Smooth muscle cell (in vitro differentiated cells): Measurements from ENCODE around the gene CYRIA. TPM values are rescaled to one million over a fixed set of nuclear protein-coding genes. Genes with fewer than 3 reads are reported as not detected.

Experiments used
- DNase-seq: peaks from one replicate; lab custom pipeline; 2025; ENCODE audit not compliant: unreplicated experiment; lab: John Stamatoyannopoulos, UW
- H2AFZ ChIP-seq: fragments of 200-600 bp; sonication (generic); 2 replicates; pipeline ENCODE4 v1.6.0; 2016; ENCODE audit warnings: antibody characterized with exemption, low read depth, mild to moderate bottlenecking
- H3F3A ChIP-seq: fragments of 200-600 bp; sonication (generic); 2 replicates; pipeline ENCODE4 v1.6.0; 2017; ENCODE audit warnings: antibody characterized with exemption, low read depth
- H3K27ac ChIP-seq: fragments of 200-600 bp; sonication (generic); 2 replicates; pipeline ENCODE4 v1.5.1; 2016; ENCODE audit warnings: low read depth, mild to moderate bottlenecking
- H3K27me3 ChIP-seq: fragments of 200-600 bp; sonication (generic); 2 replicates; pipeline ENCODE4 v1.6.1; 2016; ENCODE audit warnings: low read depth, mild to moderate bottlenecking
- H3K36me3 ChIP-seq: fragments of 200-600 bp; sonication (generic); 2 replicates; pipeline ENCODE4 v1.5.1; 2016; ENCODE audit warnings: low read depth
- H3K4me1 ChIP-seq: fragments of 200-600 bp; sonication (generic); 2 replicates; pipeline ENCODE4 v1.5.1; 2016; ENCODE audit warnings: low read depth
- H3K4me2 ChIP-seq: fragments of 200-600 bp; sonication (generic); 2 replicates; pipeline ENCODE4 v1.6.0; 2016; ENCODE audit warnings: mild to moderate bottlenecking
- H3K4me3 ChIP-seq: fragments of 200-600 bp; sonication (generic); 2 replicates; pipeline ENCODE4 v1.5.1; 2016; ENCODE audit warnings: mild to moderate bottlenecking
- H3K79me2 ChIP-seq: fragments of 200-600 bp; sonication (generic); 2 replicates; pipeline ENCODE4 v1.6.0; 2016; ENCODE audit warnings: low read depth, mild to moderate bottlenecking
- H3K9ac ChIP-seq: fragments of 200-600 bp; sonication (generic); 2 replicates; pipeline ENCODE4 v1.6.0; 2016; ENCODE audit warnings: low read depth
- H3K9me3 ChIP-seq: fragments of 200-600 bp; sonication (generic); replicated peaks from 2 replicates; pipeline ENCODE4 v1.5.1; 2016; ENCODE audit warnings: low read depth
- H4K20me1 ChIP-seq: fragments of 200-600 bp; sonication (generic); 2 replicates; pipeline ENCODE4 v1.6.0; 2016; ENCODE audit warnings: low read depth
- CTCF ChIP-seq: fragments of 200-600 bp; sonication (generic); IDR thresholded peaks from 2 replicates; pipeline ENCODE4 v1.5.1; 2017; ENCODE audit warnings: borderline replicate concordance, mild to moderate bottlenecking, antibody characterized with exemption; ENCODE audit not compliant: insufficient read depth, poor library complexity, severe bottlenecking
- WGBS: methylation state at CpG from one replicate; pipeline ENCODE4 v1.1.7; 2016; ENCODE audit warnings: low lambda C conversion rate; 5-methylcytosine and 5-hydroxymethylcytosine counted together
- polyA plus RNA-seq: library from polyadenylated mRNA; unstranded; fragments of >200 nt; fragmentation: Nextera tagmentation; extraction: Ambion mirVana; gene quantifications from 2 replicates; pipeline ENCODE4 v1.2.1, GENCODE V29; 2016
- total RNA-seq: library from RNA; depleted of rRNA; stranded (reverse); fragments of >200 nt; gene quantifications from 2 replicates; pipeline ENCODE4 v1.2.3, GENCODE V29; 2014

Gene CYRIA
- total and polyA plus RNA-seq, 2 experiments from 2014 or later: 1.7 to 5.8 TPM

- H3K27ac ChIP-seq: no peak overlapping the region
- H3K9ac ChIP-seq: no peak overlapping the region
- H3K4me3 ChIP-seq: no peak overlapping the region
- no peaks in the 10 kb centered on the region for H3K36me3 ChIP-seq
- no peaks in the 10 kb centered on the region for H4K20me1 ChIP-seq
- no peaks in the 10 kb centered on the region for H3K79me2 ChIP-seq
- H3K9me3 ChIP-seq: no peaks in the 10 kb centered on the region
- no peak for DNase-seq
- no peak overlapping the region for H3K4me2 ChIP-seq
- no peak overlapping the region for H2AFZ ChIP-seq
- no peaks in the 10 kb centered on the region for H3F3A ChIP-seq
- no peak for TF ChIP-seq CTCF
- H3K27me3 ChIP-seq: peaks cover 7% of the 10 kb centered on the region
- WGBS: 72% methylated on average over 5 of the region's 5 CpGs
- no peaks in the 10 kb centered on the region for H3K4me1 ChIP-seq
These were observed 41.5 kb upstream of the CYRIA start for GRCh38 chr2:16707014-16707623.

GRCh38 chr2:16700551-16701259 is 35.1 kb upstream of the CYRIA start:
- H4K20me1 ChIP-seq: no peaks in the 10 kb centered on the region
- H3K27me3 ChIP-seq: no peaks in the 10 kb centered on the region
- H3K36me3 ChIP-seq: no peaks in the 10 kb centered on the region
- H3K9ac ChIP-seq: no peak overlapping the region
- H3K79me2 ChIP-seq: no peaks in the 10 kb centered on the region
- no peak for DNase-seq
- H3K27ac ChIP-seq: no peak overlapping the region
- H3K4me2 ChIP-seq: no peak overlapping the region
- no peak overlapping the region for H3K4me3 ChIP-seq
- H3F3A ChIP-seq: no peaks in the 10 kb centered on the region
- no peaks in the 10 kb centered on the region for H3K9me3 ChIP-seq
- no peak overlapping the region for H2AFZ ChIP-seq
- no peak for TF ChIP-seq CTCF
- no peaks in the 10 kb centered on the region for H3K4me1 ChIP-seq
- WGBS: 83% methylated on average over 11 of the region's 11 CpGs

GRCh38 chr2:16693854-16694253 is 28.2 kb upstream of the CYRIA start:
- DNase-seq: no peak

More at GRCh38 chr2:16693854-16694253, 28.2 kb upstream of the CYRIA start:
- H3K36me3 ChIP-seq: no peaks in the 10 kb centered on the region
- no peak overlapping the region for H2AFZ ChIP-seq
- H3K4me2 ChIP-seq: no peak overlapping the region
- WGBS: 79% methylated on average over 4 of the region's 4 CpGs
- no peaks in the 10 kb centered on the region for H4K20me1 ChIP-seq
- H3K4me1 ChIP-seq: no peaks in the 10 kb centered on the region
- no peaks in the 10 kb centered on the region for H3F3A ChIP-seq
- H3K27me3 ChIP-seq: peaks cover 29% of the 10 kb centered on the region
- no peaks in the 10 kb centered on the region for H3K79me2 ChIP-seq
- TF ChIP-seq CTCF: no peak
- no peak overlapping the region for H3K4me3 ChIP-seq
- H3K9ac ChIP-seq: no peak overlapping the region
- H3K9me3 ChIP-seq: no peaks in the 10 kb centered on the region
- H3K27ac ChIP-seq: no peak overlapping the region
